Measurements from ENCODE around the gene UGGT2.
"Not testable (repeated sequence)": the region's sequence is repeated elsewhere in the genome, so short reads cannot be mapped to it uniquely, and the experiment has no call there.

Gene UGGT2

DNA sequence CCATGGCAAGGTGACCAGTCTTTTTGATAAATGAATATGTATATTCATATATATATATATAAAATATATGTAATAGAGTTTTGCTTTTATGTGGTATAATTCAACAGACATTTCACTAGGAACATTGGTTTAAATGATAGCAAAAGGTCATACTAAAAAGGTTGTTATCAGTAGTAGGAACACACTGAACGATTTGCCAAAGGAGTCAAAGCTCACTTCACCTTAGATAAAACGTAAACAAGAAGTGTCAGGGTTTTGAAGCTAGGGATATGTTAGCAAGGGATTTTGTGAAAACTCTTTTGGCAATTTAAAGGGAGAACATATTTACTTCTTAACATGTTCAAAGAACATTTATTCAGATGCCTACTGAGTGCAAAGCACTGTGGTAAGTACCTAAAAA is 28.7 kb upstream of the UGGT2 start:
- H3K4me3 ChIP-seq (ENCODE audit: low read length): no peak overlapping the region
- no CpG with 5 or more reads among the region's 2 CpGs for WGBS (ENCODE audit: insufficient coverage, insufficient read length)
- no peaks in the 10 kb centered on the region for H3K27me3 ChIP-seq (ENCODE audit: control insufficient read depth, insufficient read depth, low read length)
- no peaks in the 10 kb centered on the region for H3K9me3 ChIP-seq (ENCODE audit: control insufficient read depth, insufficient read depth, low read length)
- H3K4me1 ChIP-seq (ENCODE audit: control insufficient read depth, insufficient read depth, low read length): peaks cover 3% of the 10 kb centered on the region; the same call in 1 of the 2 replicates
- DNase-seq (ENCODE audit: low read depth, low spot score): no peak
- H3K36me3 ChIP-seq (ENCODE audit: control insufficient read depth, insufficient read depth, low read length): no peaks in the 10 kb centered on the region
- H3K27ac ChIP-seq (ENCODE audit: low read length): no peak overlapping the region

DNA sequence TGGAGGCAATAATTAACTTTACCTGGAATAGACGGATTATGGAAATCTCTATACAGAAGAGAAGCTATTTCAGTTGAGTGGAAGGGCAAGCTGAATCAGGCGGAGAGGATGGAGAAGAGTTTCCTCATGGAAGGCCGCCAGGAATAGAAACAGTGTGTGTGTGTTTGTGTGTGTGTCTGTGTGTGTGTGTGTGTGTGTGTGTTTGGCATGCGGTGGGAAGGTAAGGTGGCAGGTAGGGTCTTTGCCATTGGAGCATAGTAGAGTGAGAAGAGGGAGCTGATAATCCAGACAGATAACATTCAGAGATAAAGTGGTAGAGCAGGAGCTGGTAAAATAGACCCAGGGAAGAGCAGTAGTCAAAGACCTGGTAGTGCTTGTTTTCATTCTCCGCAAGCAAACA is 27.5 kb upstream of the UGGT2 start:
- no peaks in the 10 kb centered on the region for H3K9me3 ChIP-seq (ENCODE audit: control insufficient read depth, insufficient read depth, low read length)
- no peak overlapping the region for H3K27ac ChIP-seq (ENCODE audit: low read length)
- WGBS (ENCODE audit: insufficient coverage, insufficient read length): no CpG with 5 or more reads among the region's 5 CpGs
- no peaks in the 10 kb centered on the region for H3K36me3 ChIP-seq (ENCODE audit: control insufficient read depth, insufficient read depth, low read length)
- H3K4me3 ChIP-seq (ENCODE audit: low read length): no peak overlapping the region
- DNase-seq (ENCODE audit: low read depth, low spot score): no peak
- H3K27me3 ChIP-seq (ENCODE audit: control insufficient read depth, insufficient read depth, low read length): no peaks in the 10 kb centered on the region
- peaks cover 3% of the 10 kb centered on the region; the same call in 1 of the 2 replicates for H3K4me1 ChIP-seq (ENCODE audit: control insufficient read depth, insufficient read depth, low read length)

GRCh38 chr13:96075953-96076543 is 22.8 kb upstream of the UGGT2 start:
- Histone ChIP-seq H3K27ac (ENCODE audit: low read length) (no peak overlapping the region), H3K36me3 (ENCODE audit: control insufficient read depth, insufficient read depth, low read length) (no peaks in the 10 kb centered on the region), H3K27me3 (ENCODE audit: control insufficient read depth, insufficient read depth, low read length) (no peaks in the 10 kb centered on the region), H3K4me1 (ENCODE audit: control insufficient read depth, insufficient read depth, low read length) (no peaks in the 10 kb centered on the region), H3K9me3 (ENCODE audit: control insufficient read depth, insufficient read depth, low read length) (no peaks in the 10 kb centered on the region), H3K4me3 (ENCODE audit: low read length) (no peak overlapping the region)
- DNase-seq (ENCODE audit: low read depth, low spot score): no peak
- WGBS (ENCODE audit: insufficient coverage, insufficient read length): no CpG with 5 or more reads among the region's 3 CpGs

DNA sequence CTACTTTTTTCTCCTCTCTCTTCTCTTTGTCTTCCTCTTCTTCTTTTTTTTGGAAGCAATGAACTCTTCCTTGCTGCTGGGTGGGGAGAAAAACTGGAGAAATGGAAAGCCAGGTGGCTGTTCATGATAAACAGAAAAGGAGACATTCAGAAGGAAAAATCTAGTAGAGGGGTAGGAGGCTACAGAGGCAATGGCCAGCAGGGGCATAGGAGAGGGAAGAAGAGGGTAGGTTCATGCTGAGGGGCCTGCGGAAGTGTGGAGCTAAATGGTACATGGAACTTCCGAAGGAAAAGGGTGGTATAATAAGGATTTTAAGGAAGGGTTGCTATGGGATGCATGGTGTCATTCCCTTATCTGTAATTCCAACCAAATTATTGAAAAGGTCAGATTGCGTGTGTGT is 19.2 kb upstream of the UGGT2 start:
- no peaks in the 10 kb centered on the region for H3K36me3 ChIP-seq (ENCODE audit: control insufficient read depth, insufficient read depth, low read length)
- no peak overlapping the region for H3K4me3 ChIP-seq (ENCODE audit: low read length)
- no peaks in the 10 kb centered on the region for H3K4me1 ChIP-seq (ENCODE audit: control insufficient read depth, insufficient read depth, low read length)
- no CpG with 5 or more reads among the region's 3 CpGs for WGBS (ENCODE audit: insufficient coverage, insufficient read length)
- H3K27ac ChIP-seq (ENCODE audit: low read length): no peak overlapping the region
- DNase-seq (ENCODE audit: low read depth, low spot score): no peak
- no peaks in the 10 kb centered on the region for H3K9me3 ChIP-seq (ENCODE audit: control insufficient read depth, insufficient read depth, low read length)
- H3K27me3 ChIP-seq (ENCODE audit: control insufficient read depth, insufficient read depth, low read length): no peaks in the 10 kb centered on the region

DNA sequence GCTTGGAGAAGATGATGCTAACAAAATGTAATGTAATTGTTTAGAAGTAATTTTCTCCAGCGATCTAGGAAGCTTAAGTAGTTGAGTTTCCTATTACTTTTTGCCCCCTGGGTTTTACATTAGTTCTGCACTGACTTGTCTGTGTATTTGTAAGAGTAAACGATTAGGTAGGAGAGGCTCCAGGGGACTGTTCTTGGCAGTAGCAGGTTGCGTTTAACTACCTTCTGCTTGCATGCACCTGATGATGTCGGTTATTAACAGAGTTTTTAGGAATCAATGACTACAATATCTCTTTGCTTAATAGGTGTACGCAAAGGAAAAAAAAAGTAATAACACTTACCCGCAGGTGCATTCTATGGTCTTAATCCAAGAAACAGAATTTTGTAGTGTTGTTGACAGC is 18.3 kb upstream of the UGGT2 start:
- Histone ChIP-seq H3K36me3 (ENCODE audit: control insufficient read depth, insufficient read depth, low read length) (no peaks in the 10 kb centered on the region), H3K4me3 (ENCODE audit: low read length) (no peak overlapping the region), H3K27me3 (ENCODE audit: control insufficient read depth, insufficient read depth, low read length) (no peaks in the 10 kb centered on the region), H3K4me1 (ENCODE audit: control insufficient read depth, insufficient read depth, low read length) (no peaks in the 10 kb centered on the region), H3K9me3 (ENCODE audit: control insufficient read depth, insufficient read depth, low read length) (no peaks in the 10 kb centered on the region), H3K27ac (ENCODE audit: low read length) (no peak overlapping the region)
- DNase-seq (ENCODE audit: low read depth, low spot score): no peak
- no CpG with 5 or more reads among the region's 6 CpGs for WGBS (ENCODE audit: insufficient coverage, insufficient read length)

DNA sequence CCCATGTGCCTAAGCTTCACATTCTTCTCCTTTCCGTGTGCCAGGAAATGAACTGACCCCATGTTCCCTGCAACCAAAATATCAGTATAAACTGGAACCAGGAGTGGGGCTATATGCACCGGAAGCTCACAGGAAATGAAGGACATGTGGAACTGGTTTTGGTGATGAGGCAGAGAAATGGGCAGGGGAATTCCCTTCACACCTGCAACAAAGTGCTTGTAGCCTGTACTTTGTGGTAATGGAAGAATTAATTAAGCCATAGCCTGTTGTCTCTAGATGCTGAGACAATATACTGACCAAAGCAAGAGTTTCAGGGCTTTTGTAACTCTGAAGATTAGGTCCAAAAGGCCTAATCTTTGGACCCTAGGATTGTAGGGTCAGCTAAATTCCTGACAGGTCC is 15.5 kb upstream of the UGGT2 start:
- Histone ChIP-seq H3K27ac (ENCODE audit: low read length) (no peak overlapping the region), H3K27me3 (ENCODE audit: control insufficient read depth, insufficient read depth, low read length) (no peaks in the 10 kb centered on the region), H3K36me3 (ENCODE audit: control insufficient read depth, insufficient read depth, low read length) (no peaks in the 10 kb centered on the region), H3K9me3 (ENCODE audit: control insufficient read depth, insufficient read depth, low read length) (no peaks in the 10 kb centered on the region), H3K4me3 (ENCODE audit: low read length) (no peak overlapping the region), H3K4me1 (ENCODE audit: control insufficient read depth, insufficient read depth, low read length) (no peaks in the 10 kb centered on the region)
- no CpG with 5 or more reads among the region's 2 CpGs for WGBS (ENCODE audit: insufficient coverage, insufficient read length)
- no peak for DNase-seq (ENCODE audit: low read depth, low spot score)

GRCh38 chr13:96065849-96066248 is 12.6 kb upstream of the UGGT2 start:
- Histone ChIP-seq H3K27ac (ENCODE audit: low read length) (no peak overlapping the region), H3K4me3 (ENCODE audit: low read length) (no peak overlapping the region), H3K4me1 (ENCODE audit: control insufficient read depth, insufficient read depth, low read length) (no peaks in the 10 kb centered on the region), H3K27me3 (ENCODE audit: control insufficient read depth, insufficient read depth, low read length) (no peaks in the 10 kb centered on the region), H3K9me3 (ENCODE audit: control insufficient read depth, insufficient read depth, low read length) (no peaks in the 10 kb centered on the region), H3K36me3 (ENCODE audit: control insufficient read depth, insufficient read depth, low read length) (no peaks in the 10 kb centered on the region)
- no peak for DNase-seq (ENCODE audit: low read depth, low spot score)
- WGBS (ENCODE audit: insufficient coverage, insufficient read length): no CpG with 5 or more reads among the region's 2 CpGs

DNA sequence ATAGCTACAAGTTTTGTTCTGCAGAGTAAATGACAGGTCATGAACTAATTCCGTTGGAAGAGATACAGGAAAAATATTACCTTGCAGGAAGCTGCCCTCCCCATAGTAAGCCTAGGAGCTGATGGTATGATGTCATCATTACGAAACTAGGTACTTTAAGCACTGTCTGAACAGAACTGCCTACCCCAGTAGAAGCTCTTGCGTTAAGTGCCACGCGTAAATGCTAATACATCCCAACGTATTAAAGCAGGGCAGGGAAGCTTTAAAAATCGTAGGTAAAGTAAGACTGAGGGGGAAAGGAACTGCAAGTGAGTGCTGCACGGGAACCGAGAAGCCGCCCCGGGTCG is 572 bp downstream of the UGGT2 start:
- H3K4me1 ChIP-seq (ENCODE audit: control insufficient read depth, insufficient read depth, low read length): no peaks in the 10 kb centered on the region
- no CpG with 5 or more reads among the region's 12 CpGs for WGBS (ENCODE audit: insufficient coverage, insufficient read length)
- no peak overlapping the region for H3K27ac ChIP-seq (ENCODE audit: low read length)
- peak overlapping the region; percentile 75; the same call in 1 of the 2 replicates for H3K4me3 ChIP-seq (ENCODE audit: low read length)
- H3K36me3 ChIP-seq (ENCODE audit: control insufficient read depth, insufficient read depth, low read length): no peaks in the 10 kb centered on the region
- no peak for DNase-seq (ENCODE audit: low read depth, low spot score)
- no peaks in the 10 kb centered on the region for H3K27me3 ChIP-seq (ENCODE audit: control insufficient read depth, insufficient read depth, low read length)
- no peaks in the 10 kb centered on the region for H3K9me3 ChIP-seq (ENCODE audit: control insufficient read depth, insufficient read depth, low read length)

DNA sequence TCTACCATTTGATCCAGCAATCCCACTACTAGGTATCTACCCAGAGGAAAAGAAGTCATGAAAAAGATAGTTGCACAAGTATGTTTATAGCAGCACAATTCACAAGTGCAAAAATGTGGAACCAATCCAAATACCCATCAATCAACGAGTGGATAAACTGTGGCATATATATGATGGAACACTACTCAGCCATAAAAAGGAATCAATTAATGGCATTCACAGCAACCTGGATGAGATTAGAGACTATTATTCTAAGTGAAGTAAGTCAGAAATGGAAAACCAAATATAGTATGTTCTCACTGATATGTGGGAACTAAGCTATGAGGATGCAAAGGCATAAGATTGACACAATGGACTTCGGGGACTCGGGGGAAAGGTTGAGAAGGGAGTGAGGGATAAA is 1.3 kb downstream of the UGGT2 start:
- H3K4me3 ChIP-seq (ENCODE audit: low read length); H3K27ac ChIP-seq (ENCODE audit: low read length); DNase-seq (ENCODE audit: low read depth, low spot score); H3K4me1 ChIP-seq (ENCODE audit: control insufficient read depth, insufficient read depth, low read length); H3K27me3 ChIP-seq (ENCODE audit: control insufficient read depth, insufficient read depth, low read length); H3K36me3 ChIP-seq (ENCODE audit: control insufficient read depth, insufficient read depth, low read length); H3K9me3 ChIP-seq (ENCODE audit: control insufficient read depth, insufficient read depth, low read length): not testable (repeated sequence)
- no CpG with 5 or more reads among the region's 3 CpGs for WGBS (ENCODE audit: insufficient coverage, insufficient read length)

GRCh38 chr13:96051491-96051890 is 1.7 kb downstream of the UGGT2 start:
- not testable (repeated sequence) for H3K4me1 ChIP-seq (ENCODE audit: control insufficient read depth, insufficient read depth, low read length); H3K27me3 ChIP-seq (ENCODE audit: control insufficient read depth, insufficient read depth, low read length); H3K27ac ChIP-seq (ENCODE audit: low read length); H3K36me3 ChIP-seq (ENCODE audit: control insufficient read depth, insufficient read depth, low read length); DNase-seq (ENCODE audit: low read depth, low spot score); H3K9me3 ChIP-seq (ENCODE audit: control insufficient read depth, insufficient read depth, low read length); H3K4me3 ChIP-seq (ENCODE audit: low read length)
- WGBS (ENCODE audit: insufficient coverage, insufficient read length): no CpG with 5 or more reads among the region's 5 CpGs

- WGBS (ENCODE audit: insufficient coverage, insufficient read length): no CpG with 5 or more reads among the region's 4 CpGs
- H3K27ac ChIP-seq (ENCODE audit: low read length); H3K4me1 ChIP-seq (ENCODE audit: control insufficient read depth, insufficient read depth, low read length); H3K9me3 ChIP-seq (ENCODE audit: control insufficient read depth, insufficient read depth, low read length); H3K27me3 ChIP-seq (ENCODE audit: control insufficient read depth, insufficient read depth, low read length); DNase-seq (ENCODE audit: low read depth, low spot score); H3K36me3 ChIP-seq (ENCODE audit: control insufficient read depth, insufficient read depth, low read length); H3K4me3 ChIP-seq (ENCODE audit: low read length): not testable (repeated sequence)
Observed at GRCh38 chr13:96050955-96051354, 2.2 kb downstream of the UGGT2 start.
